BE2C (cell line): ENCODE data around the gene MYO7A.

Experiments
- DNase-seq: peaks from one replicate; pipeline ENCODE4 v3.0.0-alpha.2; 2020
- H3K27me3 ChIP-seq: fragments of 250-450 bp; sonication (Bioruptor Pico); 2 replicates; pipeline ENCODE4 v1.5.1; 2020; ENCODE audit warnings: mild to moderate bottlenecking
- H3K36me3 ChIP-seq: fragments of 250-450 bp; sonication (Bioruptor Pico); 2 replicates; pipeline ENCODE4 v1.5.1; 2020; ENCODE audit warnings: mild to moderate bottlenecking
- H3K4me1 ChIP-seq: fragments of 250-450 bp; sonication (Bioruptor Pico); 2 replicates; pipeline ENCODE4 v1.5.1; 2020
- H3K4me3 ChIP-seq: 2 replicates; pipeline ENCODE4 v1.5.1; 2011; ENCODE audit warnings: low read depth, low read length
- H3K9me3 ChIP-seq: fragments of 250-450 bp; sonication (Bioruptor Pico); 2 replicates; pipeline ENCODE4 v1.5.1; 2020
- CTCF ChIP-seq: IDR thresholded peaks from 2 replicates; pipeline ENCODE4 v1.5.1; 2012; ENCODE audit warnings: mild to moderate bottlenecking, low read depth, low read length

Gene MYO7A

DNA sequence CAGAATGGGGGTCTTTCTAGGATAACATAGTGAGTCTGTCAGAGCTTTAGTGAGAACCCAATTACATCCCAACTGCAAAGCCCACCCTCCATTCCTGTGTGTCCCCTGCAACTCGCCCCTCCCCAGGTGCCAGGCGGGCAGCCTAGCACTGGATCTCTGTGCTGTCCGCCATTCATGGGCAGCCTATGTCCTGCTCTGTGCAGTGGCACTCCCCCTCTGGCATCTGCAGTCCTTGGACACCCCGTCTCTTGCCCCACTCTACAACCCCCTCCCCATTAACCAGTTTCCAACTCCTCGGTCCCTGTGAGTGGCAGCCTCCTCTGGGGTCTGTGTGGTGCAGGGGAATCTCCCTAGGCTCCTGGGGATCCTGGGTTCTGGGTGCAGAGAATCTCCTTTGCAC, 37.0 kb downstream of the MYO7A start:
- no peaks in the 10 kb centered on the region for H3K36me3 ChIP-seq
- H3K9me3 ChIP-seq: no peaks in the 10 kb centered on the region
- no peaks in the 10 kb centered on the region for H3K4me1 ChIP-seq
- H3K27me3 ChIP-seq: no peaks in the 10 kb centered on the region
- no peak for DNase-seq
- no peak for TF ChIP-seq CTCF
- H3K4me3 ChIP-seq: no peak overlapping the region

DNA sequence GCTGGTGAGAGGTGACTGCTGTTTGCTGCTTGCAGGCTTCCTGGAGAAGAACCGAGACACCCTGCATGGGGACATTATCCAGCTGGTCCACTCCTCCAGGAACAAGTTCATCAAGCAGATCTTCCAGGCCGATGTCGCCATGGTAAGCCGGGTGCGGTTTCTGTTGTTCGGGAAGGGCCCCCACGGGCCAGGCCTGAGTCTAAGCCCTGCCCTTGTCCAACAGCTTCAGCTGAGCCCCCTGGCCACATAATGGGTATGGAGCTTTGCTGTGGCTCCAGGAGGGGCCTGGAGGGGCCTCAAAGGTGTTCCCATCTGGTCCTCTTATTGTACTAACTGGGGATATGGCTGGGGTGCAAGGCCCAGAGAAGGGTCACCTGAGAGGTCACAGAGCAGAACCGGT, 38.0 kb downstream of the MYO7A start:
- TF ChIP-seq CTCF: no peak
- H3K9me3 ChIP-seq: no peaks in the 10 kb centered on the region
- H3K4me3 ChIP-seq: no peak overlapping the region
- no peak for DNase-seq
- no peaks in the 10 kb centered on the region for H3K27me3 ChIP-seq
- no peaks in the 10 kb centered on the region for H3K36me3 ChIP-seq
- no peaks in the 10 kb centered on the region for H3K4me1 ChIP-seq

- no peak for TF ChIP-seq CTCF
These were observed 39.1 kb downstream of the MYO7A start for GRCh38 chr11:77167111-77167626.

DNA sequence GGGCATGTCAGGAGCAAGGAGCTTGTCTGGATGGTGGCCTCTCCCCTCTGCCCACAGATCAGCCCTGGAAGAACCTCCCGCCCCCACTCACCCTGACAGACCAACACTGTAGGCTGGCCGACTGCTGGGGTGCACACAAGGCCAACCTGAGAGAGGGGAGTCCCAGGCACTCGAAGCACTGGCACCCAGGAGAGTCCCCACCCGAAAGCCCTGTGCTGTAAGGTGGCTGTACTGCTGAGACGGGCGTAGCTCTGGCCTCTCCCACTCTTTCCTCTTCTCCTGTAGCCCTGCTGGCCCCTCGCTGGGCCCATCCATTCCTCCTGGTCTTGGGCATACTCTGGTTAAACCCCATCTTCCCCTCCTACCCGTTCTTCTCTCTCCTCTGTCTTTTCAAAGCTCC, 39.7 kb downstream of the MYO7A start:
- Histone ChIP-seq H3K27me3 (no peaks in the 10 kb centered on the region), H3K36me3 (no peaks in the 10 kb centered on the region), H3K9me3 (no peaks in the 10 kb centered on the region), H3K4me1 (no peaks in the 10 kb centered on the region), H3K4me3 (no peak overlapping the region)
- no peak for TF ChIP-seq CTCF
- DNase-seq: no peak

More at GRCh38 chr11:77167111-77167626, 39.1 kb downstream of the MYO7A start:
- Histone ChIP-seq H3K9me3 (no peaks in the 10 kb centered on the region), H3K4me1 (no peaks in the 10 kb centered on the region), H3K27me3 (no peaks in the 10 kb centered on the region), H3K4me3 (no peak overlapping the region), H3K36me3 (no peaks in the 10 kb centered on the region)
- DNase-seq: no peak

- TF ChIP-seq CTCF: no peak
- DNase-seq: no peak
- Histone ChIP-seq H3K9me3 (no peaks in the 10 kb centered on the region), H3K27me3 (no peaks in the 10 kb centered on the region), H3K36me3 (no peaks in the 10 kb centered on the region), H3K4me3 (no peak overlapping the region), H3K4me1 (no peaks in the 10 kb centered on the region)
These were observed 42.1 kb downstream of the MYO7A start for GRCh38 chr11:77170107-77170506.

GRCh38 chr11:77171254-77171653, 43.2 kb downstream of the MYO7A start:
- DNase-seq: no peak
- no peaks in the 10 kb centered on the region for H3K4me1 ChIP-seq
- no peaks in the 10 kb centered on the region for H3K36me3 ChIP-seq
- no peaks in the 10 kb centered on the region for H3K9me3 ChIP-seq
- no peak for TF ChIP-seq CTCF
- no peaks in the 10 kb centered on the region for H3K27me3 ChIP-seq
- H3K4me3 ChIP-seq: no peak overlapping the region
